WERI-Rb-1 (cell line): Measurements from ENCODE around the gene TTC28.

Source experiments
- DNase-seq: peaks from one replicate; pipeline ENCODE4 v3.0.0-alpha.2; 2020
- H3K27ac ChIP-seq: fragments of 250-450 bp; sonication (Bioruptor Pico); 2 replicates; pipeline ENCODE4 v1.5.1; 2020; ENCODE audit warnings: mild to moderate bottlenecking, moderate library complexity
- H3K27me3 ChIP-seq: fragments of 250-450 bp; sonication (Bioruptor Pico); 2 replicates; pipeline ENCODE4 v1.5.1; 2021; ENCODE audit warnings: mild to moderate bottlenecking, low read depth, moderate library complexity; ENCODE audit not compliant: insufficient read depth, severe bottlenecking
- H3K36me3 ChIP-seq: fragments of 250-450 bp; sonication (Bioruptor Pico); 2 replicates; pipeline ENCODE4 v1.5.1; 2020; ENCODE audit warnings: mild to moderate bottlenecking, moderate library complexity
- H3K4me3 ChIP-seq: 2 replicates; pipeline ENCODE4 v1.5.1; 2011; ENCODE audit warnings: low read depth, mild to moderate bottlenecking, control low read depth, low read length
- H3K9me3 ChIP-seq: fragments of 250-450 bp; sonication (Bioruptor Pico); 2 replicates; pipeline ENCODE4 v1.5.1; 2021; ENCODE audit warnings: mild to moderate bottlenecking, moderate library complexity; ENCODE audit not compliant: severe bottlenecking
- TF ChIP-seq, protein P1 (sequence below): IDR thresholded peaks from 2 replicates; pipeline ENCODE4 v1.5.1; 2011; ENCODE audit warnings: low read depth, mild to moderate bottlenecking, control low read depth, inconsistent platforms, low read length

The TTC28 gene

GRCh38 chr22:28151151-28151816 lies 528.4 kb downstream of the TTC28 start:
- TF ChIP-seq, protein P1, sequence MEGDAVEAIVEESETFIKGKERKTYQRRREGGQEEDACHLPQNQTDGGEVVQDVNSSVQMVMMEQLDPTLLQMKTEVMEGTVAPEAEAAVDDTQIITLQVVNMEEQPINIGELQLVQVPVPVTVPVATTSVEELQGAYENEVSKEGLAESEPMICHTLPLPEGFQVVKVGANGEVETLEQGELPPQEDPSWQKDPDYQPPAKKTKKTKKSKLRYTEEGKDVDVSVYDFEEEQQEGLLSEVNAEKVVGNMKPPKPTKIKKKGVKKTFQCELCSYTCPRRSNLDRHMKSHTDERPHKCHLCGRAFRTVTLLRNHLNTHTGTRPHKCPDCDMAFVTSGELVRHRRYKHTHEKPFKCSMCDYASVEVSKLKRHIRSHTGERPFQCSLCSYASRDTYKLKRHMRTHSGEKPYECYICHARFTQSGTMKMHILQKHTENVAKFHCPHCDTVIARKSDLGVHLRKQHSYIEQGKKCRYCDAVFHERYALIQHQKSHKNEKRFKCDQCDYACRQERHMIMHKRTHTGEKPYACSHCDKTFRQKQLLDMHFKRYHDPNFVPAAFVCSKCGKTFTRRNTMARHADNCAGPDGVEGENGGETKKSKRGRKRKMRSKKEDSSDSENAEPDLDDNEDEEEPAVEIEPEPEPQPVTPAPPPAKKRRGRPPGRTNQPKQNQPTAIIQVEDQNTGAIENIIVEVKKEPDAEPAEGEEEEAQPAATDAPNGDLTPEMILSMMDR, result no peak

GRCh38 chr22:28148816-28149465 lies 530.7 kb downstream of the TTC28 start:
- no peaks in the 10 kb centered on the region for H3K36me3 ChIP-seq
- TF ChIP-seq, protein P1, result no peak
- H3K27ac ChIP-seq, result no peak overlapping the region
- no peak overlapping the region for H3K4me3 ChIP-seq
- H3K9me3 ChIP-seq, result no peaks in the 10 kb centered on the region
- no peaks in the 10 kb centered on the region for H3K27me3 ChIP-seq
- no peak for DNase-seq

More at GRCh38 chr22:28151151-28151816, 528.4 kb downstream of the TTC28 start:
- H3K27ac ChIP-seq, result no peak overlapping the region
- no peaks in the 10 kb centered on the region for H3K9me3 ChIP-seq
- no peaks in the 10 kb centered on the region for H3K27me3 ChIP-seq
- no peak for DNase-seq
- H3K4me3 ChIP-seq, result no peak overlapping the region
- H3K36me3 ChIP-seq, result no peaks in the 10 kb centered on the region

- H3K4me3 ChIP-seq, result no peak overlapping the region
- no peak overlapping the region for H3K27ac ChIP-seq
- TF ChIP-seq, protein P1, result no peak
- no peaks in the 10 kb centered on the region for H3K36me3 ChIP-seq
- H3K9me3 ChIP-seq, result no peaks in the 10 kb centered on the region
- no peak for DNase-seq
- H3K27me3 ChIP-seq, result no peaks in the 10 kb centered on the region
These were observed 532.2 kb downstream of the TTC28 start for GRCh38 chr22:28147401-28147800.

DNA sequence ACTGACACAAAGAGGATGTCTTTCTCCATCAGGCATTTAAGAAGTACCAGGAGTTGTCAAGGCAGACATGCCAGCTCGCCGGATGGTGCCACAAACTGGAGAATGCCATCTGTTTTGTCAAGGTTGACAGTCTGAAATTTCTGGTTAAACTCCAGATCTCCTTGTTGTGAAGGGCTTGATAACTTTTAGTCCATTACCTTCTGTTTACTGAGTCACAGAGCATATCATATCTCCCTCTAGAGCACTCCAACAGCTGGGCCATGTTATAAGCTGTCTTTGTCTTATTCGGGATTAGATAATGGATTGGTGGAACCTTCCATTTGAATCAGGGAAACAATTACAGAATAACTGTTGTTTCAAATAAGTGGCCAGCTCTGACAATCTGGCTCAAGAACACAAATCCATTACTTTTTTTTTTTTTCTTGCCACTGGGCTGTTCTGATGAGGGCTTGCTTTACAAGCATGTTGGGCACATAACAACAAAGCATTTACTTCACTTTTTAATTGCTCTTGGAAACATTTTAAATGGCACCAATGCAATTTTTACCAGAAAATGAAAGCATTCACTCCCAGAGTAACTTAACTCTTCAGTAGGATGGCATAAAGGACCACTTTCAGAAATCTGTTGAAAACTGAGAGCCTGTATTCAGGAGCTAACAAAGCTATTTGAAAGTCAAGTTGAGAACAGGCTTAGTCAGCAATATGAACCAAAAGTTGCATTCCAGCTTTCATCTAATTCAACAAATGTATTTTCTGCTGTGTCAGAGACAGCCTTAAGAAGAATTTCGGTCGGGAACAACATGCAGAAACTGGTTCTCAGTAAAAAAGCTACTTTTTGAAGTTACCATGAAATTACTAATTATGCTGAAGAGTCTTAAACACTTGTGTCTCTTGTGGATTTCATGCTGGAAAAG lies 533.0 kb downstream of the TTC28 start:
- TF ChIP-seq, protein P1, result no peak
- no peak overlapping the region for H3K4me3 ChIP-seq

DNA sequence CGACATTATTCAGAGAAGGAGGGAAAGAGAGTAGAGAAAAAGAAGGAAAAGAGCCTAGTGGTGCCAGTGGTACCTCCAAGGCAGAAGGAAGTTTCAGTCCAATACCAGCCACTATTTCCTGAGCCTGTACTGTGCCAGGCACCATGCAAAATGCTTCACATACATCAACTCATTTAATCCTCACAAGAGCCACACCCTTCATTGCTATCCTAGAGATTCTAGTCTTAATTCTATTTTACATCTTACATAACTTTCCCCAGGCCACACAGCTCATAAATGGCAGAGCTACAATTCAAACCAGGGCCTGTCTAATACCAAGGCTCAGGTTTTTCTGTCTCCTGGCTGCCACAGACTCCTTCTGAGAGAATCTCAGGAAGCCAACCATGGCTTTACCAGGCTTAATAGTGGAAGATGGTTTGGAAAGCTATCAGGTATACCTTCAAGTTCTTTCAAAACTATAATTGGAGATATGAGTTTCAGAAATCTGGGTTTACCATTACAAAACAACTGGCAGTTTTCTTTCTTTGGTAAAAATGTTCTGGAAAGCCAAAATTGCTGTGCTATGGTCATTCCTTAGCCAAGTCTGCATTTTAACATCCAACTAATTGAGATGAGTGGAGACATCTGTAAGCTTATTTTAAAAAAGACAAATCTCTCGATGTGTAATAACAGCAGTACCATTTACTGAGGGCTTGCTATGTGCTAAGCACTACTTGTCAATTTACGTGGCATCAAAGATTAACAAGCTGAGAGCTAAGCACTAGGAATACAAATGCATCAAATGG lies 535.5 kb downstream of the TTC28 start:
- TF ChIP-seq, protein P1, result no peak
- Histone ChIP-seq H3K36me3 (no peaks in the 10 kb centered on the region), H3K27ac (no peak overlapping the region), H3K9me3 (no peaks in the 10 kb centered on the region), H3K27me3 (no peaks in the 10 kb centered on the region), H3K4me3 (no peak overlapping the region)
- DNase-seq, result no peak

More for the DNA sequence above, 533.0 kb downstream of the TTC28 start:
- no peaks in the 10 kb centered on the region for H3K36me3 ChIP-seq
- H3K27me3 ChIP-seq, result no peaks in the 10 kb centered on the region
- H3K9me3 ChIP-seq, result no peaks in the 10 kb centered on the region
- H3K27ac ChIP-seq, result peak overlapping the region; percentile 31
- peak; percentile 18 for DNase-seq
